GM23338 (cell line): Measurements from ENCODE around the gene NEUROD1.

ENCODE experiments used
- EZH2 ChIP-seq: fragments of 200-600 bp; sonication (generic); IDR thresholded peaks from one replicate; pipeline ENCODE4 v1.8.0; 2017; ENCODE audit warnings: antibody characterized with exemption, mild to moderate bottlenecking, low read depth; ENCODE audit not compliant: unreplicated experiment
- EZH2phosphoT487 ChIP-seq: fragments of 200-600 bp; sonication (generic); IDR thresholded peaks from one replicate; pipeline ENCODE4 v1.8.1; 2018; ENCODE audit warnings: antibody characterized with exemption; ENCODE audit not compliant: unreplicated experiment
- NANOG ChIP-seq: IDR thresholded peaks from 2 replicates; pipeline ENCODE4 v1.6.1; 2016; ENCODE audit warnings: antibody characterized with exemption, borderline replicate concordance
- POLR2AphosphoS5 ChIP-seq: IDR thresholded peaks from 2 replicates; pipeline ENCODE4 v1.6.1; 2016; ENCODE audit warnings: antibody characterized with exemption, low read depth
- ZNF331 ChIP-seq: fragments of 250-450 bp; sonication (Bioruptor Pico); IDR thresholded peaks from 2 replicates; pipeline ENCODE4 v1.5.0; 2020; ENCODE audit warnings: low read depth, mild to moderate bottlenecking, moderate library complexity
- TF ChIP-seq, protein P1 (sequence below), 2 experiments: fragments of 200-600 bp in 1 of 2; sonication (generic) in 1 of 2; conservative IDR thresholded peaks; 2 replicates each; pipeline versions ENCODE4 v1.5.1 to v1.6.1; 2016 to 2017; ENCODE audit warnings: antibody characterized with exemption in 2 of 2, low read depth in 2 of 2, mild to moderate bottlenecking in 2 of 2, moderate library complexity in 1 of 2
- TF ChIP-seq, protein P2 (sequence below): IDR thresholded peaks from one replicate; pipeline ENCODE4 v1.6.1; 2018; ENCODE audit warnings: antibody characterized with exemption; ENCODE audit not compliant: unreplicated experiment
- TF ChIP-seq, protein P3 (sequence below): fragments of 250-450 bp; sonication (Bioruptor Pico); IDR thresholded peaks from 2 replicates; pipeline ENCODE4 v1.5.0; 2020; ENCODE audit warnings: mild to moderate bottlenecking, moderate library complexity

DNA sequence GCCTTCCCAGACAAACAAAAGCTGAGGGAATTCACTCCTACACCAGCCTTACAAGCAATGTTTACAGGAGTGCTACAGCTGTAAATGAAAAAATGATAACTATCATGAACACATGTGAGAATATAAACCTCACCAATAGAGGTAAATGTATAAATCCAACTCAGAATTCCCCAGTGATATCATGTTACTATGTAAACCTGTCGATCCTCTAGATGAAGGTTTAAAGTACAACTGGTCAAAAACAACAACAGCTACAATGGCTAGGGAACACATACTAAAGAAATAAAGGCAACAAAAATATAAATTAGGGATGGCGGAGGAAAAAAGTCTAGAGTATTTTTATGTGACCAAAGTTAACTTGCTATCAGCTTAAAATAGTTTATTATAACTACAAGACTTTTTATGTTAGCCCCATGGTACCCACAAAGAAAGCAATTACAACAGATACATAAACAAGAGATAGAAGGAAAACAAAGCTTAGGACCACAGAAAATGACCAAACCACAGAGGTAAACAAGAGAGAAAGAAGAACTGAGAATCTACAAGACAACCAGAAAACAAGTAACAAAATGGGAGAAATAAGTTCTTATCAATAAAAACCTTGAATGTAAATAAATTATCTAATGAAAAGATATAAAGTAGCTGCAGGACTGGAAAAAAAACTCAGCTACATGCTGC is 31.7 kb downstream of the NEUROD1 start:
- TF ChIP-seq, protein P1, sequence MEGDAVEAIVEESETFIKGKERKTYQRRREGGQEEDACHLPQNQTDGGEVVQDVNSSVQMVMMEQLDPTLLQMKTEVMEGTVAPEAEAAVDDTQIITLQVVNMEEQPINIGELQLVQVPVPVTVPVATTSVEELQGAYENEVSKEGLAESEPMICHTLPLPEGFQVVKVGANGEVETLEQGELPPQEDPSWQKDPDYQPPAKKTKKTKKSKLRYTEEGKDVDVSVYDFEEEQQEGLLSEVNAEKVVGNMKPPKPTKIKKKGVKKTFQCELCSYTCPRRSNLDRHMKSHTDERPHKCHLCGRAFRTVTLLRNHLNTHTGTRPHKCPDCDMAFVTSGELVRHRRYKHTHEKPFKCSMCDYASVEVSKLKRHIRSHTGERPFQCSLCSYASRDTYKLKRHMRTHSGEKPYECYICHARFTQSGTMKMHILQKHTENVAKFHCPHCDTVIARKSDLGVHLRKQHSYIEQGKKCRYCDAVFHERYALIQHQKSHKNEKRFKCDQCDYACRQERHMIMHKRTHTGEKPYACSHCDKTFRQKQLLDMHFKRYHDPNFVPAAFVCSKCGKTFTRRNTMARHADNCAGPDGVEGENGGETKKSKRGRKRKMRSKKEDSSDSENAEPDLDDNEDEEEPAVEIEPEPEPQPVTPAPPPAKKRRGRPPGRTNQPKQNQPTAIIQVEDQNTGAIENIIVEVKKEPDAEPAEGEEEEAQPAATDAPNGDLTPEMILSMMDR (conservative IDR thresholded peaks at IDR 0.05; ENCODE audit: low read depth in 2 of 2): no peak
- no peak for TF ChIP-seq EZH2phosphoT487
- TF ChIP-seq EZH2: no peak
- TF ChIP-seq POLR2AphosphoS5: no peak
- no peak for TF ChIP-seq ZNF331 (CRISPR knock-in tag)
- TF ChIP-seq, protein P2, sequence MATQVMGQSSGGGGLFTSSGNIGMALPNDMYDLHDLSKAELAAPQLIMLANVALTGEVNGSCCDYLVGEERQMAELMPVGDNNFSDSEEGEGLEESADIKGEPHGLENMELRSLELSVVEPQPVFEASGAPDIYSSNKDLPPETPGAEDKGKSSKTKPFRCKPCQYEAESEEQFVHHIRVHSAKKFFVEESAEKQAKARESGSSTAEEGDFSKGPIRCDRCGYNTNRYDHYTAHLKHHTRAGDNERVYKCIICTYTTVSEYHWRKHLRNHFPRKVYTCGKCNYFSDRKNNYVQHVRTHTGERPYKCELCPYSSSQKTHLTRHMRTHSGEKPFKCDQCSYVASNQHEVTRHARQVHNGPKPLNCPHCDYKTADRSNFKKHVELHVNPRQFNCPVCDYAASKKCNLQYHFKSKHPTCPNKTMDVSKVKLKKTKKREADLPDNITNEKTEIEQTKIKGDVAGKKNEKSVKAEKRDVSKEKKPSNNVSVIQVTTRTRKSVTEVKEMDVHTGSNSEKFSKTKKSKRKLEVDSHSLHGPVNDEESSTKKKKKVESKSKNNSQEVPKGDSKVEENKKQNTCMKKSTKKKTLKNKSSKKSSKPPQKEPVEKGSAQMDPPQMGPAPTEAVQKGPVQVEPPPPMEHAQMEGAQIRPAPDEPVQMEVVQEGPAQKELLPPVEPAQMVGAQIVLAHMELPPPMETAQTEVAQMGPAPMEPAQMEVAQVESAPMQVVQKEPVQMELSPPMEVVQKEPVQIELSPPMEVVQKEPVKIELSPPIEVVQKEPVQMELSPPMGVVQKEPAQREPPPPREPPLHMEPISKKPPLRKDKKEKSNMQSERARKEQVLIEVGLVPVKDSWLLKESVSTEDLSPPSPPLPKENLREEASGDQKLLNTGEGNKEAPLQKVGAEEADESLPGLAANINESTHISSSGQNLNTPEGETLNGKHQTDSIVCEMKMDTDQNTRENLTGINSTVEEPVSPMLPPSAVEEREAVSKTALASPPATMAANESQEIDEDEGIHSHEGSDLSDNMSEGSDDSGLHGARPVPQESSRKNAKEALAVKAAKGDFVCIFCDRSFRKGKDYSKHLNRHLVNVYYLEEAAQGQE: no peak
- TF ChIP-seq, protein P3, sequence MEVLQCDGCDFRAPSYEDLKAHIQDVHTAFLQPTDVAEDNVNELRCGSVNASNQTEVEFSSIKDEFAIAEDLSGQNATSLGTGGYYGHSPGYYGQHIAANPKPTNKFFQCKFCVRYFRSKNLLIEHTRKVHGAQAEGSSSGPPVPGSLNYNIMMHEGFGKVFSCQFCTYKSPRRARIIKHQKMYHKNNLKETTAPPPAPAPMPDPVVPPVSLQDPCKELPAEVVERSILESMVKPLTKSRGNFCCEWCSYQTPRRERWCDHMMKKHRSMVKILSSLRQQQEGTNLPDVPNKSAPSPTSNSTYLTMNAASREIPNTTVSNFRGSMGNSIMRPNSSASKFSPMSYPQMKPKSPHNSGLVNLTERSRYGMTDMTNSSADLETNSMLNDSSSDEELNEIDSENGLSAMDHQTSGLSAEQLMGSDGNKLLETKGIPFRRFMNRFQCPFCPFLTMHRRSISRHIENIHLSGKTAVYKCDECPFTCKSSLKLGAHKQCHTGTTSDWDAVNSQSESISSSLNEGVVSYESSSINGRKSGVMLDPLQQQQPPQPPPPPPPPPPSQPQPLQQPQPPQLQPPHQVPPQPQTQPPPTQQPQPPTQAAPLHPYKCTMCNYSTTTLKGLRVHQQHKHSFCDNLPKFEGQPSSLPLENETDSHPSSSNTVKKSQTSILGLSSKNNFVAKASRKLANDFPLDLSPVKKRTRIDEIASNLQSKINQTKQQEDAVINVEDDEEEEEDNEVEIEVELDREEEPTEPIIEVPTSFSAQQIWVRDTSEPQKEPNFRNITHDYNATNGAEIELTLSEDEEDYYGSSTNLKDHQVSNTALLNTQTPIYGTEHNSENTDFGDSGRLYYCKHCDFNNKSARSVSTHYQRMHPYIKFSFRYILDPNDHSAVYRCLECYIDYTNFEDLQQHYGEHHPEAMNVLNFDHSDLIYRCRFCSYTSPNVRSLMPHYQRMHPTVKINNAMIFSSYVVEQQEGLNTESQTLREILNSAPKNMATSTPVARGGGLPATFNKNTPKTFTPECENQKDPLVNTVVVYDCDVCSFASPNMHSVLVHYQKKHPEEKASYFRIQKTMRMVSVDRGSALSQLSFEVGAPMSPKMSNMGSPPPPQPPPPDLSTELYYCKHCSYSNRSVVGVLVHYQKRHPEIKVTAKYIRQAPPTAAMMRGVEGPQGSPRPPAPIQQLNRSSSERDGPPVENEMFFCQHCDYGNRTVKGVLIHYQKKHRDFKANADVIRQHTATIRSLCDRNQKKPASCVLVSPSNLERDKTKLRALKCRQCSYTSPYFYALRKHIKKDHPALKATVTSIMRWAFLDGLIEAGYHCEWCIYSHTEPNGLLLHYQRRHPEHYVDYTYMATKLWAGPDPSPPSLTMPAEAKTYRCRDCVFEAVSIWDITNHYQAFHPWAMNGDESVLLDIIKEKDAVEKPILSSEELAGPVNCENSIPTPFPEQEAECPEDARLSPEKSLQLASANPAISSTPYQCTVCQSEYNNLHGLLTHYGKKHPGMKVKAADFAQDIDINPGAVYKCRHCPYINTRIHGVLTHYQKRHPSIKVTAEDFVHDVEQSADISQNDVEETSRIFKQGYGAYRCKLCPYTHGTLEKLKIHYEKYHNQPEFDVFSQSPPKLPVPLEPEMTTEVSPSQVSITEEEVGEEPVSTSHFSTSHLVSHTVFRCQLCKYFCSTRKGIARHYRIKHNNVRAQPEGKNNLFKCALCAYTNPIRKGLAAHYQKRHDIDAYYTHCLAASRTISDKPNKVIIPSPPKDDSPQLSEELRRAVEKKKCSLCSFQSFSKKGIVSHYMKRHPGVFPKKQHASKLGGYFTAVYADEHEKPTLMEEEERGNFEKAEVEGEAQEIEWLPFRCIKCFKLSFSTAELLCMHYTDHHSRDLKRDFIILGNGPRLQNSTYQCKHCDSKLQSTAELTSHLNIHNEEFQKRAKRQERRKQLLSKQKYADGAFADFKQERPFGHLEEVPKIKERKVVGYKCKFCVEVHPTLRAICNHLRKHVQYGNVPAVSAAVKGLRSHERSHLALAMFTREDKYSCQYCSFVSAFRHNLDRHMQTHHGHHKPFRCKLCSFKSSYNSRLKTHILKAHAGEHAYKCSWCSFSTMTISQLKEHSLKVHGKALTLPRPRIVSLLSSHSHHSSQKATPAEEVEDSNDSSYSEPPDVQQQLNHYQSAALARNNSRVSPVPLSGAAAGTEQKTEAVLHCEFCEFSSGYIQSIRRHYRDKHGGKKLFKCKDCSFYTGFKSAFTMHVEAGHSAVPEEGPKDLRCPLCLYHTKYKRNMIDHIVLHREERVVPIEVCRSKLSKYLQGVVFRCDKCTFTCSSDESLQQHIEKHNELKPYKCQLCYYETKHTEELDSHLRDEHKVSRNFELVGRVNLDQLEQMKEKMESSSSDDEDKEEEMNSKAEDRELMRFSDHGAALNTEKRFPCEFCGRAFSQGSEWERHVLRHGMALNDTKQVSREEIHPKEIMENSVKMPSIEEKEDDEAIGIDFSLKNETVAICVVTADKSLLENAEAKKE (CRISPR knock-in tag): no peak
- TF ChIP-seq NANOG: no peak
